ENCODE measurements around the gene OTC.

Gene OTC

GRCh38 chrX:38357747-38358673 lies 5.6 kb downstream of the OTC start:
- DNase-seq (ENCODE audit: low read depth in 3 of 3): no peak

- DNase-seq (ENCODE audit: low read depth in 3 of 3): no peak
These were observed 10.6 kb downstream of the OTC start for GRCh38 chrX:38363046-38363445.

- DNase-seq (ENCODE audit: low read depth in 3 of 3): no peak
These were observed 13.6 kb downstream of the OTC start for GRCh38 chrX:38365954-38366353.

GRCh38 chrX:38368774-38369173 lies 16.4 kb downstream of the OTC start:
- no peak for DNase-seq (ENCODE audit: low read depth in 3 of 3)

GRCh38 chrX:38371641-38372040 lies 19.2 kb downstream of the OTC start:
- DNase-seq (ENCODE audit: low read depth in 3 of 3): no peak

- DNase-seq (ENCODE audit: low read depth in 3 of 3): no peak
These were observed 22.0 kb downstream of the OTC start for GRCh38 chrX:38374431-38374830.

- no peak for DNase-seq (ENCODE audit: low read depth in 3 of 3)
These were observed 23.5 kb downstream of the OTC start for GRCh38 chrX:38375891-38376290.

GRCh38 chrX:38376747-38377146 lies 24.3 kb downstream of the OTC start:
- no peak for DNase-seq (ENCODE audit: low read depth in 3 of 3)

GRCh38 chrX:38379088-38379487 lies 26.7 kb downstream of the OTC start:
- DNase-seq (ENCODE audit: low read depth in 3 of 3): no peak

GRCh38 chrX:38382663-38383062 lies 30.3 kb downstream of the OTC start:
- no peak for DNase-seq (ENCODE audit: low read depth in 3 of 3)

GRCh38 chrX:38400389-38400910 lies 48.0 kb downstream of the OTC start:
- no peak for DNase-seq (ENCODE audit: low read depth in 3 of 3)

- no peak for DNase-seq (ENCODE audit: low read depth in 3 of 3)
These were observed 49.7 kb downstream of the OTC start for GRCh38 chrX:38402118-38402517.

GRCh38 chrX:38403834-38404233 lies 51.4 kb downstream of the OTC start:
- DNase-seq (ENCODE audit: low read depth in 3 of 3): no peak

GRCh38 chrX:38407126-38407525 lies 54.7 kb downstream of the OTC start:
- DNase-seq (ENCODE audit: low read depth in 3 of 3): no peak

GRCh38 chrX:38409289-38409688 lies 56.9 kb downstream of the OTC start:
- no peak for DNase-seq (ENCODE audit: low read depth in 3 of 3)

- no peak for DNase-seq (ENCODE audit: low read depth in 3 of 3)
These were observed 74.4 kb downstream of the OTC start for GRCh38 chrX:38426785-38427184.

GRCh38 chrX:38431525-38431924 lies 79.1 kb downstream of the OTC start:
- DNase-seq (ENCODE audit: low read depth in 3 of 3): no peak

- DNase-seq (ENCODE audit: low read depth in 3 of 3): no peak
These were observed 82.7 kb downstream of the OTC start for GRCh38 chrX:38435130-38435529.

GRCh38 chrX:38437093-38437492 lies 84.7 kb downstream of the OTC start:
- DNase-seq (ENCODE audit: low read depth in 3 of 3): no peak

GRCh38 chrX:38438321-38438720 lies 85.9 kb downstream of the OTC start:
- no peak for DNase-seq (ENCODE audit: low read depth in 3 of 3)

GRCh38 chrX:38452603-38453002 lies 100.2 kb downstream of the OTC start:
- no peak for DNase-seq (ENCODE audit: low read depth in 3 of 3)

GRCh38 chrX:38458071-38458470 lies 105.7 kb downstream of the OTC start:
- no peak for DNase-seq (ENCODE audit: low read depth in 3 of 3)

- no peak for DNase-seq (ENCODE audit: low read depth in 3 of 3)
These were observed 109.9 kb downstream of the OTC start for GRCh38 chrX:38462257-38462656.

GRCh38 chrX:38465686-38466085 lies 113.3 kb downstream of the OTC start:
- no peak for DNase-seq (ENCODE audit: low read depth in 3 of 3)
